ENCODE results near the gene PDAP1.
"Not testable (repeated sequence)": the region's sequence is repeated elsewhere in the genome, so short reads cannot be mapped to it uniquely, and the experiment has no call there.

PDAP1 gene

GRCh38 chr7:99357701-99358490 is 50.5 kb downstream of the PDAP1 start:
- peaks cover 51% of the 10 kb centered on the region for H3K36me3 Mint-ChIP-seq (ENCODE audit: low read depth)
- TF ChIP-seq CTCF (IDR thresholded peaks at IDR 0.05; ENCODE audit: unreplicated experiment in 3 of 3), result no peak

GRCh38 chr7:99355098-99355497 is 53.3 kb downstream of the PDAP1 start:
- Mint-ChIP-seq H3K27ac (no peak overlapping the region), H3K4me3 (no peak overlapping the region), H3K36me3 (ENCODE audit: low read depth) (peaks cover 54% of the 10 kb centered on the region), H3K9me3 (no peaks in the 10 kb centered on the region), H3K4me1 (no peaks in the 10 kb centered on the region), H3K27me3 (ENCODE audit: low read depth) (no peaks in the 10 kb centered on the region)
- no peak for TF ChIP-seq CTCF (IDR thresholded peaks at IDR 0.05; ENCODE audit: unreplicated experiment in 3 of 3)

More at GRCh38 chr7:99357701-99358490, 50.5 kb downstream of the PDAP1 start:
- Mint-ChIP-seq H3K27me3 (ENCODE audit: low read depth) (no peaks in the 10 kb centered on the region), H3K4me3 (no peak overlapping the region), H3K4me1 (no peaks in the 10 kb centered on the region), H3K27ac (no peak overlapping the region), H3K9me3 (no peaks in the 10 kb centered on the region)

GRCh38 chr7:99352247-99352646 is 56.1 kb downstream of the PDAP1 start:
- TF ChIP-seq CTCF (IDR thresholded peaks at IDR 0.05; ENCODE audit: unreplicated experiment in 3 of 3), result no peak
- H3K27me3 Mint-ChIP-seq (ENCODE audit: low read depth), result no peaks in the 10 kb centered on the region
- H3K9me3 Mint-ChIP-seq, result no peaks in the 10 kb centered on the region

GRCh38 chr7:99350641-99351040 is 57.8 kb downstream of the PDAP1 start:
- H3K4me1 Mint-ChIP-seq; H3K27me3 Mint-ChIP-seq (ENCODE audit: low read depth); H3K9me3 Mint-ChIP-seq; H3K4me3 Mint-ChIP-seq; H3K27ac Mint-ChIP-seq: not testable (repeated sequence)
- H3K36me3 Mint-ChIP-seq (ENCODE audit: low read depth), result peaks cover 44% of the 10 kb centered on the region

More at GRCh38 chr7:99352247-99352646, 56.1 kb downstream of the PDAP1 start:
- no peak overlapping the region for H3K4me3 Mint-ChIP-seq
- H3K4me1 Mint-ChIP-seq, result no peaks in the 10 kb centered on the region
- no peak overlapping the region for H3K27ac Mint-ChIP-seq
- peaks cover 50% of the 10 kb centered on the region for H3K36me3 Mint-ChIP-seq (ENCODE audit: low read depth)
